Measurements from ENCODE around the gene SUSD6. TPM values are rescaled to one million over a fixed set of nuclear protein-coding genes. Genes with fewer than 3 reads are reported as not detected.
"Not testable (repeated sequence)": the region's sequence is repeated elsewhere in the genome, so short reads cannot be mapped to it uniquely, and the experiment has no call there.

SUSD6 gene
- total RNA-seq, 1 donor from 2014 or later, result 22.3 TPM

- Mint-ChIP-seq H3K4me1 (ENCODE audit: low read depth) (no peaks in the 10 kb centered on the region), H3K36me3 (ENCODE audit: insufficient read depth) (no peaks in the 10 kb centered on the region), H3K9me3 (ENCODE audit: low read depth) (no peaks in the 10 kb centered on the region), H3K27me3 (no peaks in the 10 kb centered on the region), H3K27ac (no peak overlapping the region), H3K4me3 (ENCODE audit: low read depth) (no peak overlapping the region)
- no peak for DNase-seq (ENCODE audit: low spot score, unreplicated experiment)
- no peak for TF ChIP-seq CTCF (IDR thresholded peaks at IDR 0.05; ENCODE audit: unreplicated experiment)
Measured at GRCh38 chr14:69591317-69591716, 20.1 kb upstream of the SUSD6 start.

GRCh38 chr14:69593018-69593677 is 18.2 kb upstream of the SUSD6 start:
- no peak for DNase-seq (ENCODE audit: low spot score, unreplicated experiment)

GRCh38 chr14:69594846-69595245 is 16.6 kb upstream of the SUSD6 start:
- no peak overlapping the region for H3K27ac Mint-ChIP-seq
- DNase-seq (ENCODE audit: low spot score, unreplicated experiment), result no peak
- H3K9me3 Mint-ChIP-seq (ENCODE audit: low read depth), result no peaks in the 10 kb centered on the region
- no peaks in the 10 kb centered on the region for H3K4me1 Mint-ChIP-seq (ENCODE audit: low read depth)
- no peak overlapping the region for H3K4me3 Mint-ChIP-seq (ENCODE audit: low read depth)
- no peaks in the 10 kb centered on the region for H3K27me3 Mint-ChIP-seq
- no peaks in the 10 kb centered on the region for H3K36me3 Mint-ChIP-seq (ENCODE audit: insufficient read depth)
- TF ChIP-seq CTCF (IDR thresholded peaks at IDR 0.05; ENCODE audit: unreplicated experiment), result no peak

More at GRCh38 chr14:69593018-69593677, 18.2 kb upstream of the SUSD6 start:
- H3K27ac Mint-ChIP-seq, result no peak overlapping the region
- no peak overlapping the region for H3K4me3 Mint-ChIP-seq (ENCODE audit: low read depth)
- no peaks in the 10 kb centered on the region for H3K4me1 Mint-ChIP-seq (ENCODE audit: low read depth)
- H3K9me3 Mint-ChIP-seq (ENCODE audit: low read depth), result no peaks in the 10 kb centered on the region
- TF ChIP-seq CTCF (IDR thresholded peaks at IDR 0.05; ENCODE audit: unreplicated experiment), result no peak
- H3K36me3 Mint-ChIP-seq (ENCODE audit: insufficient read depth), result no peaks in the 10 kb centered on the region
- H3K27me3 Mint-ChIP-seq, result no peaks in the 10 kb centered on the region

- no peaks in the 10 kb centered on the region for H3K36me3 Mint-ChIP-seq (ENCODE audit: insufficient read depth)
- H3K4me3 Mint-ChIP-seq (ENCODE audit: low read depth), result no peak overlapping the region
- no peaks in the 10 kb centered on the region for H3K27me3 Mint-ChIP-seq
- no peak for TF ChIP-seq CTCF (IDR thresholded peaks at IDR 0.05; ENCODE audit: unreplicated experiment)
- H3K9me3 Mint-ChIP-seq (ENCODE audit: low read depth), result no peaks in the 10 kb centered on the region
- no peaks in the 10 kb centered on the region for H3K4me1 Mint-ChIP-seq (ENCODE audit: low read depth)
- no peak for DNase-seq (ENCODE audit: low spot score, unreplicated experiment)
- no peak overlapping the region for H3K27ac Mint-ChIP-seq
Measured at GRCh38 chr14:69595336-69595735, 16.1 kb upstream of the SUSD6 start.

GRCh38 chr14:69599431-69599830 is 12.0 kb upstream of the SUSD6 start:
- H3K9me3 Mint-ChIP-seq (ENCODE audit: low read depth); H3K27me3 Mint-ChIP-seq; H3K27ac Mint-ChIP-seq; DNase-seq (ENCODE audit: low spot score, unreplicated experiment); H3K36me3 Mint-ChIP-seq (ENCODE audit: insufficient read depth); H3K4me3 Mint-ChIP-seq (ENCODE audit: low read depth); H3K4me1 Mint-ChIP-seq (ENCODE audit: low read depth): not testable (repeated sequence)

GRCh38 chr14:69600304-69600891 is 11.0 kb upstream of the SUSD6 start:
- Mint-ChIP-seq H3K4me1 (ENCODE audit: low read depth) (no peaks in the 10 kb centered on the region), H3K4me3 (ENCODE audit: low read depth) (no peak overlapping the region), H3K36me3 (ENCODE audit: insufficient read depth) (no peaks in the 10 kb centered on the region), H3K27me3 (no peaks in the 10 kb centered on the region), H3K9me3 (ENCODE audit: low read depth) (no peaks in the 10 kb centered on the region), H3K27ac (no peak overlapping the region)
- no peak for DNase-seq (ENCODE audit: low spot score, unreplicated experiment)
- TF ChIP-seq CTCF (IDR thresholded peaks at IDR 0.05; ENCODE audit: unreplicated experiment), result no peak

Data from progenitor cell of endocrine pancreas (in vitro differentiated cells).